GM12878 (cell line): ENCODE data around the gene HS3ST3B1. TPM values are rescaled to one million over a fixed set of nuclear protein-coding genes. Genes with fewer than 3 reads are reported as not detected.

Source experiments
- ATAC-seq: fragments of 200-7000 bp; cut with Tn5 transposase; 3 replicates; pipeline ENCODE4 v1.9.1; 2020; ENCODE audit warnings: mild to moderate bottlenecking, moderate library complexity
- BruUV-seq: library from RNA; stranded (reverse); fragments of 400-500 nt; replicated peaks from 2 replicates; lab custom pipeline; 2021; lab: Mats Ljungman, UMichigan
- CTCF ChIA-PET: fragments of 300-600 bp; sonication (Branson Sonifier 250); formaldehyde crosslinking; extraction: SDS; loops from one replicate; lab custom pipeline; 2021; ENCODE audit warnings: inconsistent platforms; lab: Yijun Ruan, JAX
- POLR2A ChIA-PET: fragments of 350-600 bp; formaldehyde crosslinking; extraction: SDS; loops from one replicate; lab custom pipeline; 2021; ENCODE audit warnings: inconsistent platforms; lab: Charles Lee
- RAD21 ChIA-PET: fragments of 300-600 bp; sonication (Branson Sonifier 250); formaldehyde crosslinking; loops from one replicate; lab custom pipeline; 2023; ENCODE audit warnings: antibody characterized with exemption; ENCODE audit not compliant: unreplicated experiment; lab: Charles Lee
- SMC1A ChIA-PET: fragments of 300-600 bp; sonication (Branson Sonifier 250); formaldehyde crosslinking; loops from one replicate; lab custom pipeline; 2023; ENCODE audit not compliant: unreplicated experiment, uncharacterized antibody; lab: Charles Lee
- DNase-seq: peaks from one replicate; pipeline ENCODE4 v3.0.0-alpha.2; 2011; ENCODE audit warnings: low read depth, low spot score
- FAIRE-seq: peaks from 3 replicates; lab custom pipeline; 2011; peaks lifted over from hg19 to GRCh38; lab: Jason Lieb, UNC
- H2AFZ ChIP-seq: 2 replicates; pipeline ENCODE4 v1.6.0; 2011; ENCODE audit warnings: low read depth, low read length, control low read depth; ENCODE audit not compliant: control insufficient read depth
- H3K27ac ChIP-seq: 2 replicates; pipeline ENCODE4 v1.5.1; 2011; ENCODE audit warnings: control low read depth; ENCODE audit not compliant: control insufficient read depth, insufficient read depth
- H3K27me3 ChIP-seq, 2 experiments: replicated peaks in 1 of 2; 2 replicates each; pipeline versions ENCODE4 v1.6.0 to v1.6.1; 2011; ENCODE audit warnings: low read length in 1 of 2; ENCODE audit not compliant: control insufficient read depth in 2 of 2, insufficient read depth in 2 of 2
- H3K36me3 ChIP-seq, 2 experiments: 2 replicates each; pipeline ENCODE4 v1.5.1; 2011; ENCODE audit warnings: low read length in 1 of 2; ENCODE audit not compliant: control insufficient read depth in 2 of 2, insufficient read depth in 2 of 2
- H3K4me1 ChIP-seq: 2 replicates; pipeline ENCODE4 v1.6.1; 2011; ENCODE audit warnings: mild to moderate bottlenecking, low read length, moderate library complexity, mixed read lengths; ENCODE audit not compliant: control insufficient read depth, insufficient read depth
- H3K4me2 ChIP-seq: 2 replicates; pipeline ENCODE4 v1.6.0; 2011; ENCODE audit warnings: control low read depth; ENCODE audit not compliant: control insufficient read depth, insufficient read depth
- H3K4me3 ChIP-seq: fragments of 200-600 bp; sonication (generic); 2 replicates; pipeline ENCODE4 v1.5.1; 2016
- H3K79me2 ChIP-seq: 2 replicates; pipeline ENCODE4 v1.6.0; 2011; ENCODE audit warnings: low read length; ENCODE audit not compliant: control insufficient read depth, insufficient read depth
- H3K9ac ChIP-seq: 2 replicates; pipeline ENCODE4 v1.8.0; 2011; ENCODE audit warnings: low read length, control low read depth, mixed read lengths; ENCODE audit not compliant: control insufficient read depth, insufficient read depth
- H3K9me3 ChIP-seq: replicated peaks from 3 replicates; pipeline ENCODE4 v1.5.1; 2011; ENCODE audit warnings: mild to moderate bottlenecking, low read length; ENCODE audit not compliant: control insufficient read depth, insufficient read depth
- H4K20me1 ChIP-seq: 2 replicates; pipeline ENCODE4 v1.6.0; 2011; ENCODE audit not compliant: control insufficient read depth, insufficient read depth
- CREB1 ChIP-seq: IDR thresholded peaks from 2 replicates; pipeline ENCODE4 v1.6.1; 2012; ENCODE audit warnings: low read depth, mild to moderate bottlenecking, inconsistent platforms
- CREM ChIP-seq: IDR thresholded peaks from 2 replicates; pipeline ENCODE4 v1.6.1; 2014; ENCODE audit warnings: antibody characterized with exemption, low read depth
- ESRRA ChIP-seq: IDR thresholded peaks from 2 replicates; pipeline ENCODE4 v1.6.1; 2012; ENCODE audit warnings: mild to moderate bottlenecking, low read length, improper control_type of control experiment
- FOXK2 ChIP-seq: fragments of 450-650 bp; IDR thresholded peaks from 2 replicates; pipeline ENCODE4 v1.6.1; 2017; ENCODE audit warnings: mild to moderate bottlenecking, moderate library complexity
- IKZF1 ChIP-seq: fragments of 450-650 bp; conservative IDR thresholded peaks from 2 replicates; pipeline ENCODE4 v1.6.1; 2017; ENCODE audit warnings: antibody characterized with exemption, mild to moderate bottlenecking
- JUNB ChIP-seq: IDR thresholded peaks from 2 replicates; pipeline ENCODE4 v1.6.1; 2016; ENCODE audit warnings: antibody characterized with exemption, mild to moderate bottlenecking
- JUND ChIP-seq: IDR thresholded peaks from 2 replicates; pipeline ENCODE4 v1.6.1; 2012; ENCODE audit warnings: low read depth, mild to moderate bottlenecking, low read length, improper control_type of control experiment, moderate library complexity
- LARP7 ChIP-seq: fragments of 450-650 bp; IDR thresholded peaks from 2 replicates; pipeline ENCODE4 v1.6.1; 2017; ENCODE audit warnings: mild to moderate bottlenecking
- MYB ChIP-seq: fragments of 150-350 bp; IDR thresholded peaks from 2 replicates; pipeline ENCODE4 v1.6.1; 2014; ENCODE audit warnings: mild to moderate bottlenecking, low read depth, low read length, borderline replicate concordance
- REST ChIP-seq: IDR thresholded peaks from 2 replicates; pipeline ENCODE4 v1.6.1; 2012; ENCODE audit warnings: mild to moderate bottlenecking, low read depth, low read length
- RUNX3 ChIP-seq: IDR thresholded peaks from 2 replicates; pipeline ENCODE4 v1.6.1; 2012; ENCODE audit warnings: low read length, inconsistent platforms
- TAF1 ChIP-seq: IDR thresholded peaks from 2 replicates; pipeline ENCODE4 v1.6.1; 2011; ENCODE audit warnings: mild to moderate bottlenecking, low read depth, low read length, borderline replicate concordance
- USF2 ChIP-seq: IDR thresholded peaks from 2 replicates; pipeline ENCODE4 v1.6.1; 2011; ENCODE audit warnings: low read depth, low read length, improper control_type of control experiment, borderline replicate concordance
- ZNF24 ChIP-seq: fragments of 450-650 bp; IDR thresholded peaks from 2 replicates; pipeline ENCODE4 v1.6.1; 2017; ENCODE audit warnings: antibody characterized with exemption, mild to moderate bottlenecking
- ZNF687 ChIP-seq: fragments of 450-650 bp; IDR thresholded peaks from 2 replicates; pipeline ENCODE4 v1.6.1; 2017; ENCODE audit warnings: mild to moderate bottlenecking, moderate library complexity
- WGBS: methylation state at CpG from one replicate; pipeline ENCODE4 v1.1.6; 2016; ENCODE audit warnings: low lambda C conversion rate; ENCODE audit not compliant: insufficient replicate concordance, insufficient coverage; ENCODE audit errors: missing lambda C conversion rate; 5-methylcytosine and 5-hydroxymethylcytosine counted together
- in situ Hi-C: fragments of 300-500 bp; cut with MboI; formaldehyde crosslinking; loops from 9 replicates; pipeline ENCODE4 v1.14.3; 2018; ENCODE audit warnings: mixed read lengths
- intact Hi-C: fragments of 100-400 bp; cut with micrococcal nuclease; formaldehyde crosslinking; loops from one replicate; pipeline ENCODE4 v1.14.2; 2022; ENCODE audit not compliant: unreplicated experiment
- polyA plus RNA-seq, 11 experiments: library from polyadenylated mRNA; depleted of rRNA in 4 of 11; unstranded in 6 of 11; stranded (reverse) in 5 of 11; fragments of >200 nt; fragmentation: Nextera tagmentation in 4 of 11; fragmentation: Illumina TruSeq in 1 of 11; extraction: Ambion mirVana in 4 of 11; extraction: Trizol in 1 of 11; gene quantifications; 1 replicate in 1 of 11; 2 replicates in 10 of 11; pipeline versions ENCODE4 v1.2.1 to v1.2.3, GENCODE V29; 2011 to 2016; ENCODE audit warnings: inconsistent platforms in 2 of 11, missing spikeins in 2 of 11, low read depth in 1 of 11
- total RNA-seq, 4 experiments: library from RNA; depleted of rRNA in 3 of 4; stranded (reverse); fragments of >200 nt in 3 of 4; fragmentation: Illumina TruSeq in 1 of 4; extraction: Trizol in 1 of 4; gene quantifications; 2 replicates each; pipeline versions ENCODE4 v1.2.1 to v1.2.3, GENCODE V29; 2013 to 2021

HS3ST3B1 gene
- total and polyA plus RNA-seq, 10 of the 15 experiments (the other 5 are each of a cell fraction or from before 2014, with no cell fraction given) = 0.03 to 0.14 (median 0.06) TPM; not detected in 3

GRCh38 chr17:14268264-14268663, 32.6 kb upstream of the HS3ST3B1 start:
- FAIRE-seq = no peak
- TF ChIP-seq REST (no peak), RUNX3 (no peak), CREB1 (no peak), JUND (no peak), LARP7 (no peak), IKZF1 (no peak), JUNB (no peak), ESRRA (no peak), FOXK2 (no peak), TAF1 (no peak), USF2 (no peak), MYB (no peak), ZNF24 (no peak), ZNF687 (no peak), CREM (no peak)

More at GRCh38 chr17:14268264-14268663, 32.6 kb upstream of the HS3ST3B1 start:
- Histone ChIP-seq H3K27ac (no peak overlapping the region), H2AFZ (no peak overlapping the region), H3K9me3 (no peaks in the 10 kb centered on the region), H3K27me3 (no peaks in the 10 kb centered on the region), H3K79me2 (no peaks in the 10 kb centered on the region), H3K4me1 (no peaks in the 10 kb centered on the region), H3K9ac (no peak overlapping the region), H3K4me3 (no peak overlapping the region), H4K20me1 (no peaks in the 10 kb centered on the region), H3K4me2 (no peak overlapping the region), H3K36me3 (no peaks in the 10 kb centered on the region)
- no peak for ATAC-seq
- WGBS = 11% methylated on average over 2 of the region's 2 CpGs
- ChIA-PET CTCF (no interaction called here), SMC1A (no interaction called here), RAD21 (no interaction called here), POLR2A (no interaction called here)
- DNase-seq = no peak
- intact Hi-C loops = no loop called here
- in situ Hi-C loops = no loop called here
- BruUV-seq = no TSS peak
